ENCODE data around the gene MPO.

The MPO gene

DNA sequence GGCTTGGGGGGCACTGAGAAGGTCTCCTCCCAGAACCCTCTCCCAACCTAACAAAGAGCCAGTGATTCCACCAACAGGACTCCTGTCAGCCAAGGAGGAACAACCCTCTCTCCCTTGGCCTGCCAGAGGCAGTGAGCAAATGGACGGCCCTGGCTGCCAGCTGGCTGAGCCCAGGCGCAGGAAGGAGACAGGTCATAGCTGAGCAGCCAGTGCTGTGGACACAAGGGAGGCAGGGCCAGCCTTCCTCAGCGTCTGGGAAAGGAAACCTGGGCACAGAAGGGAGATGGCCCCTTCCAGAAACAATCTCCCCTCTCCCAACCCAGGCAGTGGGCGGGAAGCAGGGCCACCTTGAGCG, 2.1 kb downstream of the MPO start:
- no peak for DNase-seq

DNA sequence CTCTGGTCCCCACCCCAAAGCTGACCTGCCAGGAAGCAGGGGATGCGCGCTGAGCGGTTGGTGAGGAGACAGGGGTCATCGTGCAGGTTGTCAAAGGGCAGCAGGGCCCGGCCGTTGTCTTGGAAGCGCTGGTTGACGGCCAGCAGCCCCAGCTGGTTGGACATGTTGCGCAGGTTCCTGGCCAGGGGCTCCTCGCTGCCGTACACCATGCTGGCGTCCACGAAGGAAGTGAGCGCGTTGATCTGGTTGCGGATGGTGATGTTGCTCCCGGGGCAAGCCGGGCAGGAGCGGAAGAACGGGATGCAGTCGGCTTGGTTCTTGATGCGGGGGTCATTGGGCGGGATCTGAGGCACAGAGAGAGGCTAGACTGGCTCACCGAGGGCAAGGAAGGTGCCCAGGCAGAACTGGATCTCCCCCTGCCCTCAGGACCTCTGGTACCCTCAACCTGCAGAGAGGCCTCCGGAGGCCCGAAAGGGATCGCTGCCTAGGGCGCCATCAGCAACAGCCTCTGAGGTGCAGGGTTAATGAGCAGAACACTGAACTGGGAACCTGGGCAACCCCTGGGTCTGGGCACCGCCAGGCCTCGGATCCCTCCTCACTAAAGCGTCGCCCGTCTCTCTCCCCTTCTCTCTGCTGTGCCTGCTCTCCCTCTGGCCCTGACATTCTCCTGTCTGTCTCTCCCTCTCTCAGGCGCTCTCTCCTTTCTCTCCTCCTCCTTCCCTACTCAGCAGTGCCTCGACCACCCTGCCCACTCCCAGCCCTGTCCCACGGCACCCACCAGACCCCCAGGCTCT, 2.7 kb downstream of the MPO start:
- no peak for DNase-seq

DNA sequence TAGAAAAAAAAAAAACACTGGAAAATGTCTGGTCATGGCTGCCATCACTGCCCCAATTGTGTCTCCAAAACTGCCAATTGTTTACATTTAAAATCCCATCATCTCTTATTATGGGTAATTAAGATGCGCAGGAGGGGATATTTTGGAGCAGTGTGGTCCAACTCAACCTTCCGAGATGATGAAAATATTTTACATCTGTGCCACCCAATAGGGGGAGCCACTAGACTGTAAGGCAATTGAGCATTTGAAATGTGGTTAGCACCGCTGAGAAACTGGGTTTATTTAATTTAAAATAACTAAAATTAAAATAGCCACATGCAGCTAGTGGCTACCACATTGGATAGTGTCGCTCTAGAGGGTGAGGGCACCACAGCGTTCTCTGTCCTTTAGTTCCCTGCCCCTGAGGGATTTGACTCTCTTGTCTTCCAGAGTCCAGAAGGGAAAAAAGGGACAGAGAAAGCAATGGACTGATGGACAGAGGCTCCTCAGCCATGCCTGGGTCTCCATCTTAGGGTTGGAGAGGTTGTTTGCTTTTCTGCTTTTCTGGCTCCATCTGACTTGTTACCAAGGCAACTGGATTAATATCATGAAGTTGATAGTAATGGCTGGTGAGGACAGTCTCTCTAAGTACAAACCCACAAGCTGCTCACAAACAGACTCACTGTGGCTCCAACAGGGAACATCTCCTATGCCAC, 3.5 kb downstream of the MPO start:
- DNase-seq: peak; percentile 82 to 87

DNA sequence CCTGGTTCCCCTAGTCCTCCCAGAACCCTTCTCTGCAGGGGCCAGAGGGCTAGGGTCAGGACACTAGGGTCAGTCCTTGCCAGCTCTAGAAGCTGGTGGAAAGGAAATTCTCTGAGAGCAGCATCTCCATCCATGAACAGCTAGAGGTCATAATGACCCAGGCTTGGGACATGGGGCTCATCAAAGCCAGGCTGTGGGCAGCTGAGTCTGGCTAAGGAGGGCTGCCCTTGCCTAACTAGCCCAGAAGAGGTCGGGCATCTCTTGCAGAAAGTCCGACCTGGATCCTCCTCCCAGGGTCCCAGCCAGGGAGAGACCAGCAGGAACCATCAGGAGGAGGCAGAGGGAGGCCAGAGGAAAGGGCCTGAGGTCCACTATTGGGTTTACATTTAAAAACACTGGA, 4.3 kb downstream of the MPO start:
- no peak for DNase-seq

DNA sequence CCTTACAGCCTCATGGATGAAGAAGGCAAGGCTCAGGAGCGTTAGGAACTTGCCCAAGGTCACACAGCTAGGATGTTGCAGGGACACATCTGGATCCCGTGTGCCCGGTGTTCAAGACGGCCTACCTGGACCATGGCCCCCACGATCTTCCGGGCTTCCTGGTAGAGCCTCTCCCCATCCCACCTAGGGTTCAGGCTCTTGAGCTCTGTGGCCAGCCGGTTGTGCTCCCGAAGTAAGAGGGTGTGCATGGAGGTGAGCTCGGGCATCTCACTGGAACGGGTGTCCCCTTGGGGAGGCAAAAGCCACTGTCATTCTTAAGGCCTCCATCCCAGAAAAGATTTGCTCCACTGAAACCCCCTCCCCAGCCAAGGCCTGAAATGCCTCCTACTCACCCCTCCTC, 5.3 kb downstream of the MPO start:
- DNase-seq: no peak

DNA sequence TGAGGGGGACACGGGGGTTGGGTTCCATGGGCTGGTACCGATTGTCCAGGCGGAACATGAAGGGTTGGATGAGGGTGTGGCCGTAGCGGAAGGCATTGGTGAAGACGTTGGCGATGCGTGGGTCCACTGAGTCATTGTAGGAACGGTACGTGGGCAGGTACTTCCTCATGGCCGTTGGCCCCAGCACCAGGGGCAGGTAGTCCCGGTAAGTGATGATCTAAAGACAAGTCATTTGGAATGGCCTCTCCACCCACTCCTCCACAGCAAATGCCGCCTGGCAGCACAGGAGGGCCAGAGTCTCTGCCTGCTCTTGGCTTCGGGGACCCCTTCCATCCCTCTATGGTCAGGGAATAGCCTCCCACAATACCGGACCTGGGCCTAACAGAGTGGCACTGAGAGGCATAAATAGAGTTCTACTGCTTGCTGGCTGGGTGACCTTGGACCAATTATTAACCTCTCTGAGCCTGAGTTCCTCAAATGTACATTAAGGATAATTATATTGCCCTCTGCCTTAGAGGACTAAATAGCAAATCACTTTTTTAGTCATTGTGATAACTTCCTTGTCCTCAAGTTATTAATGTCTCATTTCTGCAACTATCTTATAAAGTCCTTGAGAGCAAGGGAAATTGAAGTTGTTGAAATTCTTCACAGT, 7.2 kb downstream of the MPO start:
- no peak for DNase-seq

DNA sequence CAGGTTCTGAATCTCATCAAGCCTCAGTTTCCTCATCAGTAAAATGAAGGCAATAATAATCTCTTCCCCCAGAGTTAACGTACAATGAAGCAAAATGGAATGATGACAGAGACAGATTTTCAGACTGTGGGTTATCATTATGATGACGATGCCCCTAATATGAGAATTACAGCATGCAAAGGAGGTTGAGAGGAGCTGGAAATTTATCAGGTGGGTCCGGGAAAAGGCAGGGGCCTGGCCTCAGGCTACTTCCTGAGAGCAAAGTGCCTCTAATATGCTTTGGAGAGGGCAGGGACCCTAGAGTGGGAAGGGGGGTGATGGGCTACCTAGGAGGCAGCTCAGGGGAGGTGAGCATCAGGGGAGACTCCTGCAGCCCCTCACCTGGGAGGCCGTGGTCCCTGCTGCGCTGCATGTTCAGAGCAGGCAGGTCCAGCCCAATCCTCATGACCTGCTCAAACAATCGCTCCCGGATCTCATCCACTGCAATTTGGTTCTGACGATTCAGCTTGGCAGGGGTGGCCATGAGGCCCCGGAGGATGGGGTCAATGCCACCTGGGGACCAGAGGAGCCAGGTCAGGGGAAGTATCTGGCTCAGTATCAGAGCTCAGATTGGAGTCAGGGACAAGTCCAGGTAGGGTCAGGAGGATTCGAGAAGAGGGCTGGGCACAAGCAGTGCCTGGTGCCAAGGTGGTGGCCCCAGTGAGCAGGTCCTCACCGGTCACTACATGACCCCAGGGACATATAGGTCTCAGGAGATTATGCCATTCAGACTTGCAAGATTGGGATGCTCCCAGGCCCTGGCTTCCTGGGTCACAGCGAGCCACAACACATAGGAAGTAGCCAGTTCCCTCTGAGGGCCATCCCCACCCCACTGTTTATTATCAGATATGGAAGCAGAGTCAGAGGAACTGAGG, 8.1 kb downstream of the MPO start:
- DNase-seq: no peak

DNA sequence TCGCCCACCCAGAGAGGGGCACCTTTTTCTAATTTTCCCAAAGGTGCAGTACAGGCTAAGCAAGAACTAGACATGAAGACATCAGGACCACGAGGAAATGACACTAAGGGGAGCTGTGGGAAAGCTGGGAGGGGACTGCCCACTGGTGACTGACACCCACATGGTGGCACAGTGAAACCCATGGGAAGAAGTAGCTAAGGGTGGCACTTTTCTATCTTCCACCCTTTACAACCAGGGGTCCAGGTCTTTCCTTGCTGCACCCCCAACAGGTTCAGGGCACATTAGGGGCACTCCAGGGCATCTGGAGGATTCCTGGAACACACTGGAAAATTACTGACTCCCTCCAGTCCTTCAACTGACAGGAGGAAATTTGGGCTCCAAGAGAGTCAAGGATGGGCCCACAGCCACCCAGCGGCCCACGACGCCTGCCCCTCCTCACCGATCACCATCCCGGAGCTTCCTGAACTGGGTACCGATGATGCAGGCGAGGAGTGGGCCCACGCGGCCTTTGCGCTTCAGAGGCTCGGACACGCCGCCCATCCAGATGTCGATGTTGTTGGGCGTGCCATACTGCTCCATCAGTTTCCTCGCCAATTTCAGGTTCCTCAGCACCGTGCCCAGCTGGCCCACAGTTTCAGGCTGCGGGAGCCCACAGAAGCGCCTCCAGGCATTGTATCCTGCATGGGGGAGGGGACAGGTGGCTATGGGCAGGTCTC, 9.4 kb downstream of the MPO start:
- no peak for DNase-seq

DNA sequence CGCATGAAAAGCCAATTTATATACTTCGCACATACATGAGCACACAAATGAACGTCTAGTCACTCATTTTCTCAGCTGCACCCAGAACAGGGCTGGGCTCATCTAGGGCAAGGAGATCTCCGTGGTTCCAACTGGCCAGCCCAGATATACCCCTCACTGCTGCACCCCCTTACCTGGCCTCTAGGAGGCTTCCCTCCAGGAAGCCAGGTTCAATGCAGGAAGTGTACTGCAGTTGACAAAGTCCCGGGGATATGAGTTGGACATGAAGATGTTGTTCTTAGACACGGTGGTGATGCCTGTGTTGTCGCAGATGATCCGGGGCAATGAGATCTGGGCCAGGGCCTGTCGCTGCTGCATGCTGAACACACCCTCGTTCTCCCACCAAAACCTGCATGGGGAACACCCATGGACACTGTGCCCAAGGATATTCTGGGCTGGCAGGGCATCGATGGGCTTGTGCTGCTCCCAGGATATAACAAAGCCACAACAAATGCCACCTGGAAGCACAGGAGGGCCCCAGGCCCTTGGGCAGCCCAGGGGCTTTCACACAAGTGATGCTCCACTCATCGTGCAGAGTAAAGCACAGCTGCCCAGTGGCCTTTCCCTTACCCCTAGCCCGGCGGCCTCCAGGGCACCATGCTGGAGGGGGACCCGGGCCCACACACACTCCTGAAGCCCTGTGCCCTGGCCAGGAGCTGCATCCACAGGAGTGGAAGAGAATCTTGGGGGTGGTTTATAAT, 10.1 kb downstream of the MPO start:
- no peak for DNase-seq

DNA sequence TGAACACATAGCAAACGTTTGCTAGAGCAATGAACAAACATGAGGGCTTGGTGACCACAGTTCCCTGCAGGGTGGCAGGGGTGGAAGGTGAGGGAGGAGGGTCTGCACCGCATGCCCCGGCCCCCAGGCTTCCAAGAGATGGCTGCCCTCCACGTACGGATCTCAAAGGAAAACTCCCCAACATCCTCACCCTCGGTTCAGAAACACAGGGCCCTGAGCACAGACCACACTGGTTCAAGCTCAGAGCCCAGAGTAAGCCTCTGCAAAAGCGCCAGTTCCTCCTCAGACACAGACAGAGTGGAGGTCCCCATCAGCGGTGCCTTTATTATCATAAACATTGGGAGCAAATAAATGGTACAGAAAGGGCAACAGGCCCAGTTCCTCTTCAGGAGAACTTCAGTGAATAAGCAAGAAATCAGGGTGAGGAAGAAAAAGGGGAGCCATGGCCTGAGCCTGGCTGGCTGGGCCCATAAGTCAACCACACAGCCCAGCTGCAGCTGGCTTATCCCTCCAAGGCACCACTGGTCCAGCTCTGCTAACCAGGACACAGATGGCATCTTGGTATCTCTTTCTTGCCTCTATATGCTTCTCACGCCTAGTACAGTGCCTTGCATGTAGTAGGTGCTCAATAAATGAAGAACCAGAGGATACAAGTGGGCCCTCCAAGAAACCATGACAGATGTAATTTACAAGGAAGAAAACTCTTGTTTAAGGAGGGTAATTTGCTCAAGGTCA, 11.0 kb downstream of the MPO start:
- no peak for DNase-seq

DNA sequence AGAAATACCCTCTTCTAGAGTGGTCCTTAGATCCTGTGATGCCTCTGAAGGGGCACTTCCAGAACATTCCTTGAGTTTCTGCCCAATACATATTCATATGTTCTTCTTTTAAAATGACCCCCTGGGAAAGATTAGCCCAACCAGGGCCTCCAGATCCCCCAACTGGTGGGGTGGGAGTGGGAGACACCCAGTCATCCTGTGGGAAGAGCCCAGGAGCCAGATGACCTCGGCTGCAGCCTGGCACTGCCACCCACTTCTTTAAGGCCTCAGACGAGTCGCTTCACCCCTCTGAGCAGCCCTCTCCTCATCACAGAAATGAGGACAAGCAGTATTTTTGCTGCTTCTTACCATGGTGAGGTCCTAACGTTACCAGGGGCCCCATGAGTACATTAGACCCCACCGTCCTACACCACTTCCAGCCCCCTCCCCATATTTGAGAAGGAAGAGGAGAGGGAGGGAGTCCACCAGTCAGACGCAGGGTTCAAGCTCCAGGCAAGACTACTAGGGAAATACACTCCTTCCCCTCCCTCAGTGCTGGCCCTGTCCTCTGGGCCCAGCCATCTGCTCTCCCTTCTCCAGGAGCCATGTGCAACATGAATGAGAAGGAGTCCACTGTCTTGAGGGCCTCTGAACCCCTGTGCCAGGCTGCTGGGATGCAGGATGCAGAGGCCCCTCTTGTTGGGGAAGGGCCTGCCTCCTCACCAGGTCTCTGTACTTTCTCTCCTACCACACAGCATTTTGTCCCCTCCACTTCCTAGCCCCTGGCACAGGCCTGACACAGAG, 11.8 kb downstream of the MPO start:
- DNase-seq: no peak

DNA sequence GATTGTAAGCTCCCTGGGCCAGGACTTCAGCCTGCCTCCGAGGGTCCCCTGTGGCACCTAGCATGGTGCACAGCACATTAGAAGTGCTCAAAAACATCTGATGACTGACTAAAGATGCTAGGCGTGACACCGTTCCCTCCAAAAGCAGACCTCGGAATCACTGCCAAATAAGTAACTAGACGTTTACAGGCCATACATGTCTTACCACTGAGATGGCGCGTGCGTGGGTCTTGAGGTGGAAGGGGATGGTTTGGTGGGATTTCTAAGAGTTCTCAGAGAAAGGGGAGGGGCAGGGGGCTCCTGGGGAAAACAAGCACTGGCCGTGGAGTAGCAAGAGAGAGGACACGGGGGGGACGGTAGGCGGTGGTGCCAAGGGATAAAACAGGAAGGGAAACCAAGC, 12.4 kb downstream of the MPO start:
- no peak for DNase-seq

DNA sequence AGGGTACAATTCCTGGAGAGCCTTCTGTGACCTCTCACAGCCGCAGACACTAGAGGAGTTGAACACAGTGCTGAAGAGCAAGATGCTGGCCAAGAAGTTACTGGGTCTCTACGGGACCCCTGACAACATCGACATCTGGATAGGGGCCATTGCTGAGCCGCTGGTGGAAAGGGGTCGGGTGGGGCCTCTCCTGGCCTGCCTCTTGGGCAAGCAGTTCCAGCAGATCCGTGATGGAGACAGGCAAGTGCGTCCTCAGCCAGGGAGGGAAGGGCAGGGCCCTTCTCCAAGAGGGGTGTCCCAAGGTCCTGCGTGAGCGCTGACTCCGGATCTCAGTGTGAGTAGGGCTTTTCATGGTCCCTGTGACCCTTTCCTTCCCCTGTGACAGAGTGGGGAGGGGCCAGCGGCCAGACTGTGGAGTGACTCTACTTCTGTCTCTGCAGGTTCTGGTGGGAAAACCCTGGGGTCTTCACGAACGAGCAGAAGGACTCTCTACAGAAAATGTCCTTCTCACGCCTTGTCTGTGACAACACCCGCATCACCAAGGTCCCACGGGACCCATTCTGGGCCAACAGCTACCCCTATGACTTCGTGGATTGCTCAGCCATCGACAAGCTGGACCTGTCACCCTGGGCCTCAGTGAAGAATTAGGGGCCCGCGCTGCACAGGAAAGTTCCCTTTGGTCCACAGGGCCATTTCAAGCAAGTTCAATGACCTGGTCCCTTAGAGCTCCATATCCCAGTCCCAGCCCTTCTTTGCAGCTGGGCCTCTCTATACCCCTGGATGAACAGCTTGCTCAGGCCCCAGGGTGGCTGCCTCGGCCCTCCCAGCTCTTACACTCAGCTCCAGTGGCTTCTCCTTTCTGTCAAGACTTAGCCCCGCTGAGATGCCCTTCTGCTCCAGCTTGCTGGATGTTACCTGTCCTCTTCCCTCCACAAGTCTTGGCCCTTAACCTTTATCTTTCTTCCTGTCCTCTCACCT, 13.1 kb downstream of the MPO start:
- no peak for DNase-seq

DNA sequence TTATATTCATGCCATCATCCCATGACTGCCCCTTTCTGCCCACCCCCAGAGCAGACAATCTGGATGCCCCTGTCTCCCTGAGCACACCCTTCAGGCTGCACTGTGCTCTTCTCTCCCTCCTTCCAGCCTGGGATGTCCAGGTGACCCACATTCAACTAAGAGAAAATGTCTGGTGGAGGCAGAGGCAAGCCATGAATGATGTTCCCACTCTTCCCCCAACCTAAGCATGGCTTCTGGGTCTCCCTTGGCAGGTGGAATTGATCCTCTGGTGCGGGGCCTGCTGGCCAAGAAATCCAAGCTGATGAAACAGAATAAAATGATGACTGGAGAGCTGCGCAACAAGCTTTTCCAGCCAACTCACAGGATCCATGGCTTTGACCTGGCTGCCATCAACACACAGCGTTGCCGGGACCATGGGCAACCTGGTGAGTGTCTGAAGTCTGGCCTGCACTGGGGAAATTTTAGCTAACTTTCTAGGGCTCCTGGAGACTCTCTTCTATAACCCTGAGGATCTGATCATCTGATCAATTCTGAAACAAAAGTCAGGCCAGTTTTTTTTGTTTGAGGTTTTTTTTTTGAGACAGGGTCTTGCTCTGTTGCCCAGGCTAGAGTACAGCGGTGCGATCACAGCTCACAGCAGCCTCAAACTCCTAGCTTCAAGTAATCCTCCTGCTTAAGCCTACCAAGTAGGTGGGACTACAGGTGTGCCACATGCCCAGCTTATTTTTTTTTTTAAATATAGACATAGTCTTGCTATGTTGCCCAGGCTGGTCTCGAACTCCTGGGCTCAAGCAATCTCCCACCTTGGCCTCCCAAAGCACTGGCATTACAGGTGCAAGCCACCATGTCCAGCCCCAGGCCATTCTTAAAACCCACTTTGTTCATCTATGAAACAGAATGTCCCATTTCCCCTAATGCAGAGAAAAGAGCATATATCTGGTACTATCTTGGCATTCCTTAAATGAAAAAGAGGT, 14.5 kb downstream of the MPO start:
- no peak for DNase-seq

DNA sequence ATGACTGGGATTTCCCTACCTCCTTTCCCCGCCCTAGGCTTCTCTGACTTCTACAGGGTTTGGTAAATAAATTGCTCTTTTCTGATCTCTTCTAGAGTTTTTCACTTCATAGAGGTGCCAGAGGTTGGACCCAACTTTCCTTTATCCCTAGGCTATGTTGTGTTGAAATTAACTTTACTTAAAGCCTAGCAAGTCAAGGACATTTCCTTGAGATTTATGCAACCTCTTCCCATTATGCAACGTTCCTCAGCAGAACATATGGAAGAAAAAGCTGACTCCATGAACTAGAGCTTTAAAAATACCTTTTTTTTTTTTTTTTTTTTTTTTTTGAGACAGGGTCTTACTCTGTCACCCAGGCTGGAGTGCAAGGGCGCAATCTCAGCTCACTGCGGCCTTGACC, 15.5 kb downstream of the MPO start:
- peak; percentile 44 to 45 for DNase-seq

DNA sequence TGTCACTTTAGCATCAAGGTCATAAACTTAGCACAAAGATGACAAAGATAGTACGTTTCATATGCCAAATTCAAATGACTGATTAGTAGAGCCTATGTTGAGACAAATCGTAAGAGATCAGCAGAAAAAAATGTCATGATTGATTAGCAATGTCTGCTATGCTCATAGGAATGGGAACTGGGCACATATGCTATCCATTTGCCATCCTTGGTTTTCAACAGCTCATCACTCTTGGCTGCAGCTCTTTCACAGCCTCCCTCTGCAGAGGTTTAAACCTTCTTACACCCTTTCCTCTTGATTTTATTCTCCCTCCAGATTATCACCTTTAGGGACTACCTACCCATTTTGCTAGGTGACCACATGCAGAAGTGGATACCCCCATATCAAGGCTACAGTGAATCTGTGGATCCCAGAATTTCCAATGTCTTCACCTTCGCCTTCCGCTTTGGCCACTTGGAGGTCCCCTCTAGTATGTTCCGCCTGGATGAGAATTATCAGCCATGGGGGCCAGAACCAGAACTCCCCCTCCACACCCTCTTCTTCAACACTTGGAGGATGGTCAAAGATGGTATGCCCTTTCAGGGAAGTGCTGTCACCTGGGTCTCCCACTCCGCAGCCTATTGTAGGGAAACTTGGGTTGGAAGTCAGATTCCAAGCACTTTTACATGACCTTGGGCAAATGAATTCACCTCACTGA, 16.2 kb downstream of the MPO start:
- no peak for DNase-seq

DNA sequence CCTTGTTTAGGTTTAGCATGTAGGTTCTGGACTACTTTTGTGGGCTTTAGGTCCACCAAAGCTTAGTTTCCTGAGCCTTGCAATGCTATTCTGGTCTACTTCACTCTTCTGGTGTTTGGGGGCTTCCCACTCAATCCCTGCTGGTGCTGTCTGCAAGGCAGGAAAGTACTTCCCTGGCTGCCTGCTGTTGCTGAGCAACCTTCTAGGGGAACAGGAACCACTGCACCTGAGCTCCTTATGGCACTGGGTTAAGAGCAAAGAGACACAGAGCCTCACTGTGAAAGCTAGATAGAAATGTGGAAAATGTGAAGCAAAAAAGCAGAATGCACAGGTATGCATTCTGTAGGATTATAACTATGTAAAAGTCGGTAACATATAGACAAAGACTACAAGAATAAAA, 17.0 kb downstream of the MPO start:
- DNase-seq: no peak
